Hepatocyte (in vitro differentiated cells): ENCODE data around the gene NRCAM.

Experiments
- CTCF ChIP-seq: fragments of 200-600 bp; sonication (generic); IDR thresholded peaks from 2 replicates; pipeline ENCODE4 v1.5.1; 2016; ENCODE audit warnings: antibody characterized with exemption, mild to moderate bottlenecking; ENCODE audit not compliant: poor library complexity
- EZH2 ChIP-seq: fragments of 200-600 bp; sonication (generic); IDR thresholded peaks from 2 replicates; pipeline ENCODE4 v1.6.1; 2016; ENCODE audit warnings: antibody characterized with exemption, mild to moderate bottlenecking, borderline replicate concordance

DNA sequence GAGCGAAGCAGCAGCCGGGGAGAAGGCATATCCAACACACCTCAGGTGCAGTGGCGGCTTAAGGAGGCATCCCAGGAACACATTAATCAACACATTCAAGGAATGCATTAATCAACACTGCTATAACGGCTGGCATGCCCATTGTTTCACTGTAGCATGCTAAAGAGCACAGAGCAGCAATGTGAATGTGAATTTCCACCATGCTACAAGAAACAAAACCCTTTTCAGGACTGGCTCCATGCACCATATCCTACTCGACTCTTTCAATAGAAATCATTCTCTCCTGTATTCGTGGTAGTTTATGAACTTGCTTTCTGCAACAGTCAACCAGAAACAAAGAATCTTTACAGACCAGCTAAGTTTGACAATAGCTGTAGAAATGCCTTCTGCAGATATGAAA lies 149.0 kb downstream of the NRCAM start:
- TF ChIP-seq CTCF, result no peak
- no peak for TF ChIP-seq EZH2
